IMR-90 (cell line): ENCODE measurements around the gene FAM89B. TPM values are rescaled to one million over a fixed set of nuclear protein-coding genes. Genes with fewer than 3 reads are reported as not detected.

ENCODE experiments used
- ATAC-seq: fragments of 200-7000 bp; cut with Tn5 transposase; 2 replicates; pipeline ENCODE4 v1.9.1; 2020; ENCODE audit warnings: low read depth, mild to moderate bottlenecking, moderate library complexity
- BruUV-seq: library from RNA; stranded (reverse); fragments of 400-500 nt; replicated peaks from 2 replicates; lab custom pipeline; 2021; lab: Mats Ljungman, UMichigan
- CTCF ChIA-PET: fragments of 300-600 bp; formaldehyde crosslinking; extraction: SDS; loops from one replicate; lab custom pipeline; 2021; ENCODE audit warnings: antibody characterized with exemption; lab: Yijun Ruan, JAX
- POLR2A ChIA-PET: fragments of 300-600 bp; sonication (Branson Sonifier 250); formaldehyde crosslinking; loops from one replicate; lab custom pipeline; 2022; ENCODE audit warnings: antibody characterized with exemption; ENCODE audit not compliant: unreplicated experiment; lab: Charles Lee
- DNase-seq: peaks from one replicate; pipeline ENCODE4 v3.0.0; 2013
- H2AFZ ChIP-seq: replicated peaks from 2 replicates; pipeline ENCODE3; 2013; ENCODE audit warnings: low read length, mild to moderate bottlenecking; ENCODE audit not compliant: poor library complexity
- H2AK5ac ChIP-seq: 2 replicates; pipeline ENCODE4 v1.6.1; 2013; ENCODE audit warnings: low read depth, low read length, inconsistent platforms
- H2AK9ac ChIP-seq: replicated peaks from 2 replicates; pipeline ENCODE3; 2013; ENCODE audit warnings: mild to moderate bottlenecking, low read depth, low read length, moderate library complexity; ENCODE audit not compliant: poor library complexity
- H2BK120ac ChIP-seq: 2 replicates; pipeline ENCODE4 v1.6.1; 2013; ENCODE audit warnings: low read depth, low read length, inconsistent platforms
- H2BK15ac ChIP-seq: 3 replicates; pipeline ENCODE4 v1.6.1; 2013; ENCODE audit warnings: low read depth, low read length, inconsistent platforms
- H2BK20ac ChIP-seq: 2 replicates; pipeline ENCODE4 v1.6.1; 2013; ENCODE audit warnings: low read depth, mild to moderate bottlenecking, inconsistent platforms, low read length, moderate library complexity
- H2BK5ac ChIP-seq: 2 replicates; pipeline ENCODE4 v1.6.1; 2013; ENCODE audit warnings: mild to moderate bottlenecking, low read depth, low read length, inconsistent platforms; ENCODE audit not compliant: poor library complexity, severe bottlenecking
- H3K14ac ChIP-seq: replicated peaks from 2 replicates; pipeline ENCODE4 v1.6.1; 2013; ENCODE audit warnings: low read depth, low read length, inconsistent platforms
- H3K18ac ChIP-seq: 2 replicates; pipeline ENCODE4 v1.6.1; 2013; ENCODE audit warnings: low read depth, low read length, control low read depth
- H3K23ac ChIP-seq: 2 replicates; pipeline ENCODE4 v1.6.1; 2013; ENCODE audit warnings: low read depth, low read length, inconsistent platforms
- H3K27ac ChIP-seq: 2 replicates; pipeline ENCODE4 v1.5.1; 2013; ENCODE audit warnings: mild to moderate bottlenecking, control low read depth, low read length; ENCODE audit not compliant: insufficient read depth
- H3K27me3 ChIP-seq: 2 replicates; pipeline ENCODE4 v1.6.1; 2013; ENCODE audit warnings: low read length; ENCODE audit not compliant: control insufficient read depth, insufficient read depth
- H3K36me3 ChIP-seq: 2 replicates; pipeline ENCODE4 v1.6.1; 2013; ENCODE audit warnings: low read length, mixed read lengths; ENCODE audit not compliant: control insufficient read depth, insufficient read depth
- H3K4ac ChIP-seq: 2 replicates; pipeline ENCODE4 v1.6.1; 2013; ENCODE audit warnings: low read depth, low read length, inconsistent platforms
- H3K4me1 ChIP-seq: 2 replicates; pipeline ENCODE4 v1.6.1; 2013; ENCODE audit warnings: low read length, mixed read lengths; ENCODE audit not compliant: control insufficient read depth, insufficient read depth
- H3K4me2 ChIP-seq: 2 replicates; pipeline ENCODE4 v1.6.1; 2013; ENCODE audit warnings: low read depth, mild to moderate bottlenecking, control low read depth, low read length, moderate library complexity
- H3K4me3 ChIP-seq: 2 replicates; pipeline ENCODE4 v1.5.1; 2013; ENCODE audit warnings: low read depth, mild to moderate bottlenecking, control low read depth, low read length, moderate library complexity; ENCODE audit not compliant: insufficient read depth
- H3K56ac ChIP-seq: 2 replicates; pipeline ENCODE4 v1.6.1; 2013; ENCODE audit warnings: low read length, inconsistent platforms; ENCODE audit not compliant: insufficient read depth; ENCODE audit errors: extremely low read depth
- H3K79me1 ChIP-seq, 2 experiments: 2 replicates each; pipeline ENCODE4 v1.6.1; 2013; ENCODE audit warnings: low read length in 2 of 2, inconsistent platforms in 1 of 2, low read depth in 1 of 2
- H3K9ac ChIP-seq: 2 replicates; pipeline ENCODE4 v1.6.1; 2013; ENCODE audit warnings: low read depth, low read length, control low read depth
- H3K9me1 ChIP-seq: 2 replicates; pipeline ENCODE4 v1.6.1; 2013; ENCODE audit warnings: low read length, inconsistent platforms; ENCODE audit not compliant: insufficient read depth
- H3K9me3 ChIP-seq: 2 replicates; pipeline ENCODE4 v1.6.1; 2013; ENCODE audit warnings: low read length; ENCODE audit not compliant: control insufficient read depth, insufficient read depth
- H4K20me1 ChIP-seq: 2 replicates; pipeline ENCODE4 v1.6.1; 2013; ENCODE audit warnings: low read length, inconsistent platforms; ENCODE audit not compliant: insufficient read depth
- H4K5ac ChIP-seq: 2 replicates; pipeline ENCODE4 v1.6.1; 2013; ENCODE audit warnings: mild to moderate bottlenecking, low read depth, low read length, control low read depth
- H4K8ac ChIP-seq, 2 experiments: 2 replicates each; pipeline ENCODE4 v1.6.1; 2013; ENCODE audit warnings: low read depth in 2 of 2, low read length in 2 of 2, control low read depth in 1 of 2, inconsistent platforms in 1 of 2
- H4K91ac ChIP-seq: 2 replicates; pipeline ENCODE4 v1.6.1; 2013; ENCODE audit warnings: low read depth, low read length, inconsistent platforms; ENCODE audit not compliant: insufficient read depth
- FOS ChIP-seq: fragments of 150-350 bp; IDR thresholded peaks from 2 replicates; pipeline ENCODE4 v1.6.1; 2016; ENCODE audit warnings: low read depth, low read length
- MAFK ChIP-seq: IDR thresholded peaks from 2 replicates; pipeline ENCODE4 v1.6.1; 2012; ENCODE audit warnings: low read depth, low read length, improper control_type of control experiment
- MXI1 ChIP-seq: IDR thresholded peaks from 2 replicates; pipeline ENCODE4 v1.6.1; 2012; ENCODE audit warnings: low read depth, mild to moderate bottlenecking, low read length, moderate library complexity, borderline replicate concordance
- RFX5 ChIP-seq: IDR thresholded peaks from 2 replicates; pipeline ENCODE4 v1.8.0; 2012; ENCODE audit warnings: low read depth, mild to moderate bottlenecking, low read length, moderate library complexity
- SMC3 ChIP-seq: fragments of 150-350 bp; IDR thresholded peaks from 2 replicates; pipeline ENCODE4 v1.6.1; 2016; ENCODE audit warnings: low read depth, mild to moderate bottlenecking, antibody characterized with exemption, low read length, moderate library complexity
- WGBS, 2 experiments: methylation state at CpG; one replicate each; pipeline versions ENCODE4 v1.1.5 to v1.1.7; 2013; ENCODE audit warnings: missing lambda C conversion rate in 2 of 2; ENCODE audit not compliant: insufficient read length in 1 of 2; ENCODE audit errors: extremely low coverage in 2 of 2; 5-methylcytosine and 5-hydroxymethylcytosine counted together
- dilution Hi-C: fragments of 300-500 bp; cut with HindIII; formaldehyde crosslinking; loops from one replicate; pipeline ENCODE4 v1.14.3; 2018; ENCODE audit warnings: low sequenced_read_pairs; ENCODE audit not compliant: unreplicated experiment
- in situ Hi-C: fragments of 300-500 bp; cut with MboI; formaldehyde crosslinking; loops from 3 replicates; pipeline ENCODE4 v1.14.3; 2019; ENCODE audit warnings: low sequenced_read_pairs, inconsistent platforms, mixed read lengths
- intact Hi-C: fragments of 100-400 bp; cut with micrococcal nuclease; formaldehyde crosslinking; loops from 2 replicates; pipeline ENCODE4 v1.10.0; 2022
- polyA plus RNA-seq, 3 experiments: library from polyadenylated mRNA; depleted of rRNA; stranded (reverse); fragments of >200 nt; gene quantifications; 2 replicates each; pipeline ENCODE4 v1.2.3, GENCODE V29; 2012; ENCODE audit warnings: low replicate concordance in 1 of 3
- total RNA-seq: library from RNA; depleted of rRNA; stranded (reverse); fragments of >200 nt; gene quantifications from 2 replicates; pipeline ENCODE4 v1.2.3, GENCODE V29; 2012

FAM89B gene
- total and polyA plus RNA-seq, 2 of the 4 experiments (the other 2 are of a cell fraction): 12.0 to 65.5 TPM

GRCh38 chr11:65574109-65574810, 1.9 kb downstream of the FAM89B start (continued):
- TF ChIP-seq SMC3: peak; percentile 41
- no peak for TF ChIP-seq MXI1
- no peak for TF ChIP-seq MAFK

GRCh38 chr11:65574811-65575567, 2.7 kb downstream of the FAM89B start:
- peak overlapping the region; percentile 72 for H3K9ac ChIP-seq
- CTCF ChIA-PET: no interaction called here

More at GRCh38 chr11:65574811-65575567, 2.7 kb downstream of the FAM89B start:
- POLR2A ChIA-PET: no interaction called here
- H2AK5ac ChIP-seq: peak overlapping the region; percentile 98
- peak overlapping the region; percentile 58 for H3K4me3 ChIP-seq
- H3K4ac ChIP-seq: peak overlapping the region; percentile 96
- H2BK5ac ChIP-seq: peak overlapping the region; percentile 76
- H3K9me3 ChIP-seq: no peaks in the 10 kb centered on the region
- peak overlapping the region; percentile 75 for H3K27ac ChIP-seq
- peak overlapping the region; percentile 80 for H4K91ac ChIP-seq
- H3K23ac ChIP-seq: peak overlapping the region; percentile 93
- H4K8ac ChIP-seq: peak overlapping the region; percentile 58 to 90; a peak in 3 of 4 replicates
- peak overlapping the region; percentile 76; the same call in 2 of the 3 replicates for H2BK15ac ChIP-seq
- ATAC-seq (no peak), DNase-seq (no peak)
- H3K36me3 ChIP-seq: peaks cover 8% of the 10 kb centered on the region; the same call in 1 of the 2 replicates
- H4K20me1 ChIP-seq: peaks cover 33% of the 10 kb centered on the region
- peaks cover 8% of the 10 kb centered on the region for H3K9me1 ChIP-seq
- TF ChIP-seq RFX5 (no peak), FOS (no peak)
- peaks cover 33% of the 10 kb centered on the region for H3K4me1 ChIP-seq
- peak overlapping the region; percentile 96 for H3K14ac ChIP-seq
- H2BK120ac ChIP-seq: peak overlapping the region; percentile 83
- intact Hi-C loops (loop anchor here (5.0 kb wide), 2 partner anchors 32 to 193 kb away; partner anchors contain the start of gene SLC25A45), dilution Hi-C loops (no loop called here), in situ Hi-C loops (no loop called here)
- 66% methylated on average over 16 of the region's 28 CpGs; no CpG with 5 or more reads in 1 of the 2 experiments for WGBS, 2 experiments
- H3K18ac ChIP-seq: peak overlapping the region; percentile 11; the same call in 1 of the 2 replicates
- no peaks in the 10 kb centered on the region for H3K27me3 ChIP-seq
- H2AK9ac ChIP-seq: peak overlapping the region; percentile 91
- peak overlapping the region; percentile 70 for H3K56ac ChIP-seq
- H2AFZ ChIP-seq: peak overlapping the region; percentile 90
- peak overlapping the region; percentile 86 for H4K5ac ChIP-seq
- H3K4me2 ChIP-seq: peak overlapping the region; percentile 87
- peaks cover 24 to 73% of the 10 kb centered on the region in 2 experiments for H3K79me1 ChIP-seq
- no TSS peak for BruUV-seq
- H2BK20ac ChIP-seq: peak overlapping the region; percentile 34; the same call in 1 of the 2 replicates
